HG03558 (cell line): ENCODE data around the gene ADAM19.

Source experiments
- ATAC-seq: cut with Tn5 transposase; IDR thresholded peaks from one replicate; pipeline ENCODE4 v1.9.1; 2021; ENCODE audit warnings: moderate number of reproducible peaks; ENCODE audit not compliant: unreplicated experiment; ENCODE audit errors: extremely low read depth

The ADAM19 gene

GRCh38 chr5:157566902-157567489 is 8.6 kb downstream of the ADAM19 start:
- no peak for ATAC-seq

- ATAC-seq: no peak
Observed at GRCh38 chr5:157563929-157564716, 11.5 kb downstream of the ADAM19 start.

- ATAC-seq: no peak
Observed at GRCh38 chr5:157563373-157563928, 12.1 kb downstream of the ADAM19 start.

GRCh38 chr5:157562111-157562581 is 13.4 kb downstream of the ADAM19 start:
- no peak for ATAC-seq

- ATAC-seq: no peak
Observed at GRCh38 chr5:157561110-157561509, 14.5 kb downstream of the ADAM19 start.

GRCh38 chr5:157559301-157559700 is 16.3 kb downstream of the ADAM19 start:
- ATAC-seq: no peak

- ATAC-seq: no peak
Observed at GRCh38 chr5:157558681-157559080, 16.9 kb downstream of the ADAM19 start.

GRCh38 chr5:157558041-157558595 is 17.5 kb downstream of the ADAM19 start:
- ATAC-seq: no peak

GRCh38 chr5:157556615-157557418 is 18.8 kb downstream of the ADAM19 start:
- no peak for ATAC-seq

- ATAC-seq: no peak
Observed at GRCh38 chr5:157555037-157555640, 20.4 kb downstream of the ADAM19 start.

- no peak for ATAC-seq
Observed at GRCh38 chr5:157554179-157555036, 21.2 kb downstream of the ADAM19 start.

GRCh38 chr5:157552650-157553049 is 22.9 kb downstream of the ADAM19 start:
- ATAC-seq: no peak

- ATAC-seq: no peak
Observed at GRCh38 chr5:157550663-157551062, 24.9 kb downstream of the ADAM19 start.

GRCh38 chr5:157549954-157550549 is 25.5 kb downstream of the ADAM19 start:
- ATAC-seq: no peak

- ATAC-seq: no peak
Observed at GRCh38 chr5:157549283-157549629, 26.3 kb downstream of the ADAM19 start.

GRCh38 chr5:157548513-157549282 is 26.9 kb downstream of the ADAM19 start:
- no peak for ATAC-seq

GRCh38 chr5:157547941-157548512 is 27.5 kb downstream of the ADAM19 start:
- no peak for ATAC-seq
